Measurements from ENCODE around the gene PTGDR2. TPM values are rescaled to one million over a fixed set of nuclear protein-coding genes. Genes with fewer than 3 reads are reported as not detected.

Gene PTGDR2
- total RNA-seq, 2 experiments from 2014 or later: 0.19 TPM; not detected in 1

DNA sequence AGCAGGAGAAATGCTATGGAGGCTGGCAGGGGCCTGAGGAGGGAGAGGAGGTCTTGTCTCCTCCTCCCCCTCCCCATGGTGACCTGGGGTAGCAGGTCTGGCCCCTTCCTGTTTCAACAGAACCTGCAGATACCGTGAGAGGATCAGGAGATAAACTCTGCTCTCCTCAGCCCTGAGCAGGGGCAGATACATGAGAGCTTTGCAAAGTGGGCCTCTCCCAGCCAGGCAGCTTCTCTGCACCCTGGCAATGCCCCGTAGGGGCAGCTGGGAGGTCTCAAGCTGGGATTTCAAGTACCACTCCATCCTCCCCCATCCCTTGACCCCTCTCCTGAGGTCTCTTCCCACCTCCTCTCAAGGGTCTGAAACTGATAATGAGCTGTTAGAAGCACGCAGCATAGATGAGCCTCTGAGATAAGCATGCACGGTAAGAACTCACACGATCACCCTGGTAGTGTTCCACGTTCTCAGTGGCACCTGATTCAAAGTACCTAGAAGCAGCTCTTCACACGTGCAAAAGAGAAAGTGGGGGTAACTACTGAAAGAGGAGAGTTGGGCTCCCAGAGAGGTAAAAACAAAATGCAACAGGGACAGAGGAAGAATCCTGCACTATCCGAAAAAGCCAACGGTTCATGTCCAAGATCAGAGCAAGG lies 18.8 kb downstream of the PTGDR2 start:
- intact Hi-C loops (cut with micrococcal nuclease; ENCODE audit: unreplicated experiment): no loop called here
- H4K20me1 ChIP-seq (ENCODE audit: insufficient read depth, low read length): no peaks in the 10 kb centered on the region
- TF ChIP-seq CTCF (conservative IDR thresholded peaks at IDR 0.05; ENCODE audit: low read length) (no peak), EZH2phosphoT487 (IDR thresholded peaks at IDR 0.05; ENCODE audit: borderline replicate concordance, low read depth, low read length) (no peak)
- CTCF ChIA-PET (ENCODE audit: unreplicated experiment): no interaction called here
- H3K4me3 ChIP-seq (ENCODE audit: low read depth, low read length, poor library complexity, severe bottlenecking): no peak overlapping the region
- peaks cover 9% of the 10 kb centered on the region for H3K4me1 ChIP-seq (ENCODE audit: insufficient read depth, low read length, poor library complexity, severe bottlenecking)
- no peak overlapping the region for H2AFZ ChIP-seq (ENCODE audit: low read length)
- H3K9me2 ChIP-seq (ENCODE audit: insufficient read depth, low read length): no peaks in the 10 kb centered on the region
- no TSS peak for BruUV-seq (replicated peaks)
- POLR2A ChIA-PET: interaction anchor here (1.5 kb wide), 1 partner anchor 29 kb away, joined by 3 read pairs; no protein-coding TSS in a partner anchor
- DNase-seq (ENCODE audit: low spot score): no peak
- no peaks in the 10 kb centered on the region for H3K36me3 ChIP-seq (ENCODE audit: insufficient read depth, low read length)
- H3K79me2 ChIP-seq (ENCODE audit: insufficient read depth, low read depth, low read length): peaks cover 1% of the 10 kb centered on the region
- H3K27ac ChIP-seq (ENCODE audit: low read depth, low read length, poor library complexity, severe bottlenecking): no peak overlapping the region
- H3K4me2 ChIP-seq (ENCODE audit: low read length): no peak overlapping the region
- no peaks in the 10 kb centered on the region for H3K9me3 ChIP-seq (ENCODE audit: low read length)

GRCh38 chr11:60835534-60835846 lies 20.3 kb downstream of the PTGDR2 start:
- intact Hi-C loops (cut with micrococcal nuclease; ENCODE audit: unreplicated experiment): no loop called here
- TF ChIP-seq CTCF (conservative IDR thresholded peaks at IDR 0.05; ENCODE audit: low read length): no peak
- TF ChIP-seq EZH2phosphoT487 (IDR thresholded peaks at IDR 0.05; ENCODE audit: borderline replicate concordance, low read depth, low read length): no peak
- Histone ChIP-seq H3K79me2 (ENCODE audit: insufficient read depth, low read depth, low read length) (no peaks in the 10 kb centered on the region), H3K36me3 (ENCODE audit: insufficient read depth, low read length) (no peaks in the 10 kb centered on the region), H4K20me1 (ENCODE audit: insufficient read depth, low read length) (no peaks in the 10 kb centered on the region), H3K9me2 (ENCODE audit: insufficient read depth, low read length) (no peaks in the 10 kb centered on the region), H3K4me3 (ENCODE audit: low read depth, low read length, poor library complexity, severe bottlenecking) (no peak overlapping the region), H3K4me1 (ENCODE audit: insufficient read depth, low read length, poor library complexity, severe bottlenecking) (peaks cover 8% of the 10 kb centered on the region), H2AFZ (ENCODE audit: low read length) (no peak overlapping the region), H3K4me2 (ENCODE audit: low read length) (no peak overlapping the region), H3K9me3 (ENCODE audit: low read length) (no peaks in the 10 kb centered on the region), H3K27ac (ENCODE audit: low read depth, low read length, poor library complexity, severe bottlenecking) (no peak overlapping the region)
- no TSS peak for BruUV-seq (replicated peaks)
- ChIA-PET CTCF (ENCODE audit: unreplicated experiment) (no interaction called here), POLR2A (interaction anchor here (1.1 kb wide), 1 partner anchor 68 kb away, joined by 3 read pairs; no protein-coding TSS in a partner anchor)
- DNase-seq (ENCODE audit: low spot score): no peak

DNA sequence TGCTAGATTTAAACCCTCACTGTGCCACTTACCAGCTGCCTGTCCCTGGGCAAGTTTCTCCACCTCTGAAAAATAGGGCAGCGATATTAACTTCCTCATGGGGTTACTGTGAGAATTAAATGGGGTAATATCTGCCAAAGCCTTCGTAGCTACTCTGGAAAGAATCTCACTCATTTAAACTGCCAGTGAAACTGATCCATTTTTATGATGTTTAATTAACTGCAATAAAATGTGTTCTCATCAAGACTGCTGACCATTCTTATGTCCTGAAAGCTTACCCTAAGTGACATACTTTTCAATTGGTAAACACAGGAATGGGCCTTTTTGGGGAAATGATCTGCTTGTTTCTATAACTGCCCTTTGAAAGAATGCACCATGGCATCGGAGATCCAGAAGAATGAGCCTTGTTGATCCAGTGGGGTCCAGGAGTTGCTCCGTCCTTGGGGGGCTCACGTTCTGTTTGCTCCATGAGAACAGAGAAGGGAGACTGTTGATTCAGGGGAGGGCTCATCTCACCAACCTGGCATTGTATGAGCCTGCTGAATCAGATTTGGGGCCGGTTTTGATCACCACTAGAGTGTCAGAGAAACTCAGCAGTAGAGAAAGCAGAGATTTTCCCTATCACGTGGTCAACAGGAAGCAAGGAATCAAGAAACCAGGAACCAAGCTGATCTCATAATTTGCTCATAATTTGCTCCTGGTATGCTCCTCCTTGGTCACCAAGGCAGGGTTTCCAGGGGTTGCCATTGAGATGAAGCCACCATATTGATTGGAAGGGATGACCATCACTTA lies 20.8 kb downstream of the PTGDR2 start:
- CTCF ChIA-PET (ENCODE audit: unreplicated experiment): no interaction called here
- POLR2A ChIA-PET: interaction anchor here (1.1 kb wide), 1 partner anchor 69 kb away, joined by 3 read pairs; no protein-coding TSS in a partner anchor

More for the DNA sequence above, 20.8 kb downstream of the PTGDR2 start:
- no peaks in the 10 kb centered on the region for H4K20me1 ChIP-seq (ENCODE audit: insufficient read depth, low read length)
- no peak for DNase-seq (ENCODE audit: low spot score)
- no peaks in the 10 kb centered on the region for H3K79me2 ChIP-seq (ENCODE audit: insufficient read depth, low read depth, low read length)
- H3K4me1 ChIP-seq (ENCODE audit: insufficient read depth, low read length, poor library complexity, severe bottlenecking): peaks cover 8% of the 10 kb centered on the region
- no TSS peak for BruUV-seq (replicated peaks)
- no peak overlapping the region for H2AFZ ChIP-seq (ENCODE audit: low read length)
- intact Hi-C loops (cut with micrococcal nuclease; ENCODE audit: unreplicated experiment): loop anchor here (5.0 kb wide), 1 partner anchor 337 kb away; no protein-coding TSS in a partner anchor
- H3K4me2 ChIP-seq (ENCODE audit: low read length): no peak overlapping the region
- no peaks in the 10 kb centered on the region for H3K36me3 ChIP-seq (ENCODE audit: insufficient read depth, low read length)
- TF ChIP-seq CTCF (conservative IDR thresholded peaks at IDR 0.05; ENCODE audit: low read length) (no peak), EZH2phosphoT487 (IDR thresholded peaks at IDR 0.05; ENCODE audit: borderline replicate concordance, low read depth, low read length) (no peak)
- H3K4me3 ChIP-seq (ENCODE audit: low read depth, low read length, poor library complexity, severe bottlenecking): no peak overlapping the region
- no peak overlapping the region for H3K27ac ChIP-seq (ENCODE audit: low read depth, low read length, poor library complexity, severe bottlenecking)
- no peaks in the 10 kb centered on the region for H3K9me3 ChIP-seq (ENCODE audit: low read length)
- H3K9me2 ChIP-seq (ENCODE audit: insufficient read depth, low read length): no peaks in the 10 kb centered on the region
